ENCODE data around the gene TNFRSF13B. TPM values are rescaled to one million over a fixed set of nuclear protein-coding genes. Genes with fewer than 3 reads are reported as not detected.
"Not testable (repeated sequence)": the region's sequence is repeated elsewhere in the genome, so short reads cannot be mapped to it uniquely, and the experiment has no call there.

The TNFRSF13B gene
- not detected in 2 replicates for total RNA-seq (2014; rRNA removed; shearing (Covaris generic))

DNA sequence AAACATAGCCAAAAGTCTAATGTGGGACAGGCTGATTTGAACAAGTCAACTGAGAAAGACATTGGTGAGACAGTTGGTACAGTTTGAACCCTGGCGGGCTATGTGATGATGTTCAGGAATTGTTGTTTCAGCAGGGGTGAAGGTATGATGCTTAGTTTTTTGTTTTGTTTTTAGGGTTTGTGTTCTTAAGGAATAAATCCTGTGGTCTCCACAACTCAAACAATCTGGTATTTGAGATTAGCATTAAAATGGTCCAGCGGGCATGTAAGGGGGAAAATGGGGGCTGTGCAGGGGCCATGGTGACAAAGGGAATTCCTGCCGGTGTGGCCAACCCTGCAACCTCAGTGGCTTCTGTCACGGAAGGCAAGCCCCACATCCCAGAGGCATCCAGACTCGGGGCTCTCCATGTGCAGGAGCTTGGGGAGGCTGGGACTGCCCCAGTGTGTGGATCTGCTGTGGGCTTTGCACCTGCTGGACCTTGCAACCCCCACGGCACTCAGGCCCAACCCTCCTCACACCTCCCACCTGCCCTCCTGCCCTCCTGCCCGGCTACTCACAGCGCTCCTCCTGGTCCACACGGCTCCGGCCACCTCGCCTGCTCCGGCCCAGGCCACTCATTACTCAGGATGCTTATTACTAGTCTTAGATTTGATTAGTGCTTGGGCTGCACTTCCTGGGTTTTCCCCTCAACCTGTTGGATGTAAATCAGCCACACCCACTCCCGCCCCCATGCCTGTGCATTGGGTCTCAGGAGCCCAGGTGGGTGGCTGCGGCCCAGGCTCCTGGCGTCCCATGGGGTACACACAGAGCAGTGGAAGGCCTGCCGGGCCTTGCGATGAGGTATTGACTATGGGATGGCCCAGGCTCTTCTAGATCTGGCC, at the start of gene TNFRSF13B:
TNFRSF13B (minus strand) TSS at position 661 of the 881 bp plus-strand sequence; CDS start at position 618, 43 bp downstream.
- no peak for DNase-seq (ENCODE audit: low spot score)

DNA sequence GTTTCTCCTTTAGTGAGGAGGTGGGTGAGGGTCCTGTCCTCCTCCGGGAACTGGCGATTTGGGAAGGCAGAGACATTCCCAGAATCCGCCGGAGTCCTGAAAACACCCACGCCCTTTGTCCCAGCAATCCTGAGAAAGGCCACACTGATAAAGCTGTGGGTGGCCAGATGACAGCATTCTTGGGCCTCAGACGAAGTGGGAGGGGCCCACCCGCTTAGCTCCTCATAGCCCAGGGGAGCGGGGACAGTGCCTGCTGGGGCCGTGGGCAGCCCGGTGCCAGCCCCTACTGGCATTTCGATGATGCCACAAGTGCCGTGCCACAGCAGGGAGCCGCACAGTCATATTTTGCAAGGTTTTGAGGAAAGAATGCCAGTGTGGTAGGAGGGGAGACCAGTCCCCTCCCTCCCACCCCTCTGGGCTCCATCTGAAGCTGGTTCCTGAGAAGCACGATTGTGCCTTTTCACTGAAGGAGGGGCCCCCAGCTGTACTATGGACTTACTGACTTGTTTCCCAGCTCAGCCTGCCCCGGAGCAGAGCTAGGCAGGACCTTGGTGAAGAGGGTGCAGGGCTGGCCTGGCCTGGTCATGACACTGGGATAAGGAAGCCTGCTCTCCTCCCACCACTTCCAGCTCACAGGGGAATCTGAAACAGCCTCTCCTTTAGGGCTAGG, 49.4 kb upstream of the TNFRSF13B start:
- DNase-seq (ENCODE audit: low spot score) = peak; percentile 92

DNA sequence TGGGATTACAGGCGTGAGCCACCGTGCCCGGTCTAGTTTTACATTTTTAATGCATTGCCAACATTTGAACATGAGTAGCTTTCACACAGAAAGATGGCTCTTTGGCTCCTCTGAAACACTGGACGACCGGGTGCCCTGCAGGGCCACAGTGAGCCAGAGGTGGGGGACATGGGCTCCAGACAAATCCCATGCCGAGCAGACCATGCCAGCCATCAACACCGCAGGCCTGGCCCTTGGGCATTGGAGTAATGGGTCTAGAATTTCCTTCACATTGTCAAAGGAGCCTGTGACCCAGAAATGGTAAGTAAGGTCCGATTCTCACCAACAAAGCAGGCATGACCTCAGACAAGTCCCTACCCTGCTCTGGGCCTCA, 48.9 kb upstream of the TNFRSF13B start:
- no peak for DNase-seq (ENCODE audit: low spot score)

DNA sequence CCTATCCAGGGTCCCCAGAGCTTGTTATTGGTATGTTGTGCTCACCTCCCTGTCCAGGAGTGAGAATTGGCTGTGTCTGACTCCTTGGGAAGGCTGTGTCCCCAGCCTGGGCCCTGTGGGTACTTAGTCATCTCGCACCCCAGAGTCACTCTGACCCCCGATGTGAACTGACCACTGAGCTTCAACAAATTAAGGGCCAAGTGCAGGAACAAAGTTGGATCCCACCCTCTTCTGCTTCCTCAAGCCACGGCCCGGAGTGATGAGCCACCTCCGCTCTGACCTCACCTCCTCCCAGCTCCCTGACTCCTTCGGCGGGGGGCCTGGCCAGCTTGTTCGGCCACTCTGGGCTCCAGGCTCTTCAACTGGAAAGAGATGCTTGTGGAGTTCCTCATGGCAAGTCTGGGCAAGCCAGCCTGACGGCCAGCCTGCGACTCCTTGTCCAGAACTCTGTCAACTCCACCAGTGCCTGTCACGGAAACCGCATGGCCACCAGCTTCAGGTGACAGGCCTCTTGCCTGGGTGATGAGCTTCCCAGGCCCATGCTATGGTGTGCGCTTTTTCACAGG, 48.1 kb upstream of the TNFRSF13B start:
- no peak for DNase-seq (ENCODE audit: low spot score)

DNA sequence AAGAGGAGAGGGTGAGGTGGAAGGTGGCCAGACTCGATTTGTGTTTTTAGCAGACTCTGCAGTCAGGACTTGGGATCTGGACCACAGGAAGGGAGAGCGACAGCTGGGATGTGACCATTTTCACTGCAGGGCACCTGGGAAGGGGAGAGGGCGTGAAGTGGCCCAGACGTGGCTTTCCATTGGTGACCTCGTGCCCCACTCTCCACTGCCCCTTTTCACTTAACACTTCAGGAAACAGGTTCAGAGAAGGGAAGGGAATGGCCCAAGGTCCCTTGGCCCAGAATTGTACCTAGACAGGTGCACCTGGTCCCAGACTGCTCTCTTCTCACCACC, 47.5 kb upstream of the TNFRSF13B start:
- no peak for DNase-seq (ENCODE audit: low spot score)

DNA sequence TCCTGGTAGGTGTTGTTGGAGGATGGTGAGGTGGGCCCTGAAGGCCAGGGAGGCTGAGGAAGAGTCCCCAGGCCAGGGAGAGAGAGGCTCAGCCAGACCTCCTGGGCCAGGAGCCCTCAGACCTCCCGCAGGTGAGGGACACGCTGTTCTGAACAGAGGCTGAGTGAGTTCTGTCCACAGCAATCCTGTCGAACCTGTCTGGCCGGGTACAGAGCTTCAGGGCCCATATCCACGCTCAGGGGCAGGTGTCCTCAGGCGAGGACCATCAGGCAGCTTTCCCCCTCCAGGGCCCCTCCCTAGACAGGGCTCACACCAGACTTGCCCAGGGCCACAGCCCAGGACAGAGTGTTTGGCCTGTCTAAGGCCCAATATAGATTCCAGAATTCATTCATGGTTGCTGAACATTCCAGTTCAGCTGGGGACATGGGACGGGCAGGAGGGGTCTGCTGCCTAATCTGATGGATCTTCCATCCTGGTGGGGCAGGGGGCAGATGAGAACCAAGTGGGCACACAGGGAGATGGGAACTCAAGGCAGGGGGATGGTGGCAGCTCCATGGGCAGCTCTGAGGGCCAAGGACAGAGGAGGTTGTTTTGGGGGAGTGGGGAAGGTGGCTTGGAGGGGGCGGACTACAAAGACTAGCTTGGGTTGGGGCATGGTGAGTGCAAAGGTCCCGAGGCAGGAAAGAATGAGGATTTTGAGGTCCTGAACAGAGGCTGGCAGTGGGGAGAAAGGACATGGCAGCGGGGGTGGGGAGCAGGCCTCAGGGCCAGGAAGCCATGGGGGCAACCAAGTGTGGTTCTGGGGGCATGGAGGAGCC, 46.9 kb upstream of the TNFRSF13B start:
- no peak for DNase-seq (ENCODE audit: low spot score)

DNA sequence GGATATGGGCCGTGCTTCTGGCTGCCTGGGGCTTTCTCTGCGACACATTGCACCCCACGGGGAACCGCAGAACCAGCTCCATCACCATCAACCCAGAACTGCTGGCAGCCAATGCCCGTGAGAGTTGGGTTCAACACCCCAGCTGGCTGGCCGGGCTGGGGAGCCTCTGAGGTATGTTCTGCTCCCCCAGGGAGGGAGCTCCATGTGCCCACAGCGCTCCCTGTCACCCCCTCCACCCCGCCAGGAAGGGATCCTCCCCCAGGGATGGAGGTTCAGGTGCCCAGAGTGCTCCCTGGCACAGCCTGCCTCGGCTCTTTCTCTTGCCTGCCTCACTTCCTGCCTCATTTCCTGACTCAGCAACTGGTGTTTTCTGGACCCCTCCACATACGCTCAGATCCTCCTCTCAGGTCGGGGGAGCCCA, 46.1 kb upstream of the TNFRSF13B start:
- no peak for DNase-seq (ENCODE audit: low spot score)

DNA sequence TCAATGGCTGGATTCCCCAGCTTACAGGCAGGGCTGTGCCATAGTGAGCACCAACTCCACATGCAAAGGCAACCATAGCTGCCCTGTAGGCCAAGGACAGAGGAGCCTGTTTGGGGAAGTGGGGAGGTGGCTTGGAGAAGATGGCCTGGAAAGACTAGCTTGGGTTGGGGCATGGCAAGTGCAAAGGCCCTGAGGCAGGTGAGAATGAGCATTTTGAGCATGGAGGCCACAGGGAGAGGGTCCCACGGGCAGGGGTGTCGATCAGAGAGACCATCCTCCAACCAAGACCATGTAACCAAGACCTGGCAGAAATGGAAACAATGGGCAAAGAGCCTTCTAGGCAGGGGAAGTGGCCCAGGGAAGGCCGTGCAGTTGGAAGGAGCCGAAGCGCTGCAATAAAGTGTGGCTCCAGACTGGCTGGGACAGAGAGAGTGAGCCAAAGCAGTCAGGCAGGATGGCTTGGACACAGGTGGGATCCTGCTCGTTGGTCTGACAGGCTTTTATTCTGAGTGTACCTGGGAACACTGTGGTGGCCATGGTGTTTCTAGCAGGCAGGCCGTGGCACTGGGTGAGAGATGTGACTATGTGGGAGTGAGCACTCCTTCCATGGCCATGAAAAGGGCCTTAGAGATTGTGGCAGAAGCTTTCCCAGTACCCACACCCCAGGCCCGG, 45.6 kb upstream of the TNFRSF13B start:
- no peak for DNase-seq (ENCODE audit: low spot score)

DNA sequence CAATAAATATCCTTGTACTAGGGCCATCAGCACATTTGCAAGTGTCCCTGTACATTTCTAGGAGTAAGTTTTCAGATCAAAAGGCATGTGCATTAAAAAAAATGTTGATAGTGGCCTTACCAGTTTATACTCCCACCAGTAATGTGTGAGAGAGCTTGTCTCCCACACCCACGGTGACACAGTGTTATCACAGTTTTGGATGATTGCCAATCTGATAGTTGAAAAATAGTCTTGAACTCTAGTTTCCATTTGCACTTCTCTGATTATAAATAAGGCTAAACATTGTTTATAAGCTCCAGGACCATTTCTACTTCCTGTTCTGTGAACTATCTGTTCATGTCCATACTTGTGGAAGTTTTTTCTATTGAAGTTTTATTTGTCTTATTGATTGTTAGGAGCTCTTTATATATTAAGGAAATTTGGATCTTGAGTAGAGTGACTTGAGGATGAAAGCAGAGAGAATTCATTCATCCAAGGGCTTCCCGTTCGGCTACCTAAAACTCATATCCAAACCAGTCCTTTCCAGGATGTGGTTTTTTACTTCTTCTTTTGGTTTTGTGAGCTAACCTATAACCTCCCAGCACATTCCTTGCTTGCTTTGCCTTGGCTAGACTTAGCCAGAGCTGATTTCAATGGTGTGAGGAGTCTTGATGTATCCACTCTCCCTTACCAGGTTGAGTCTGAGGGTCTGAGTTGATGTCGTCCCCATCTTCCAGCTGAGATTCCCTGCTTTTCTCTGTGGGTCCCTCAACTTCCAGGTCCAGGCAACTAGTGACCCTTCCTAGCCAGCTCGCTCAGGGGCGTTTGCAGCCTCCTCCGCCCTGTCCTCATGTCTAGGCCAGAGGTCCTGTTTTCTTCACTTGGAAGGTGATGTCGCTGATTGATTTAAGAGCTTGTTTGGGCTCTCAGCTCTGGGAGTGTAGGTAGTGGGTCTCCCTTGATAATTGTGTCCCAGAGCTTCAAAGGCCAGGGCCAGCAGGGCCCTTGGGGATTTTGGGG, 44.6 kb upstream of the TNFRSF13B start:
- not testable (repeated sequence) for DNase-seq (ENCODE audit: low spot score)

DNA sequence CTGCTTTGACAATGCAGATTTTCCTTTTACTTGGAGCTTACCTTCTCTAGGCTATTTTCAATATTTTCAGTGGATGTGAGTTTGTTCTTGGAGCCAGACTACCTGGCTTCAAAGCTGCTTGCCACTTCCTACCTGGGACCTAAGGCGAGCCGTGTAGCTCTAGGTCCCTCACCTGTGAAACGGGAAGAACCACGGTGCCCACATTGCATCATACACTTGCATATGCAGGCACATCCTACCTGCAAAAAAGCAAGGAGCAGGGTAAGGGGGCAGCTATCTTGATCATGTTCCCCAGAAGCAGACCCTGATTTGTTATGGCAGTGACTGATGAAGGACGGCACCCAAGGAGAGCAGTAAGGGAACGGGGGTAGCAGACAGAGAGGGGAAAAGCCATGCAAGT, 43.3 kb upstream of the TNFRSF13B start:
- no peak for DNase-seq (ENCODE audit: low spot score)

DNA sequence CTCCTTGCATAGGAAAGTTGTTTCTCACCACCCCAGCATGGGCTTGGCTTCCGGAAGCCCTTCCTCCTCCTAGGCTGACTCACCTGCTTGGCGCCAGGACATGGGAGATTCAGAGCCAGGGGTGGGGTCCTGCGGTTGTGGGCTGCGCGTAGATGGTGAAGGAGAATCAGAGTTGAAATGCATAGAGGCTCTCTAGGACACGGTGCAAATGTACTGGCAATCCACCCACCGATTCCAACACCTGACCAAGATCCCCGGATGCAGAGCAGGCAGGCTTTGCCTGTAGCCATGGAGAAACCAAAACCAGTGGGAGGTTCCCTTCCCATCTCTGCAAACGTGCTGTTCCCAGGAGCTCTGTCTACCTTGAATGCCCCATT, 42.8 kb upstream of the TNFRSF13B start:
- peak; percentile 82 for DNase-seq (ENCODE audit: low spot score)

DNA sequence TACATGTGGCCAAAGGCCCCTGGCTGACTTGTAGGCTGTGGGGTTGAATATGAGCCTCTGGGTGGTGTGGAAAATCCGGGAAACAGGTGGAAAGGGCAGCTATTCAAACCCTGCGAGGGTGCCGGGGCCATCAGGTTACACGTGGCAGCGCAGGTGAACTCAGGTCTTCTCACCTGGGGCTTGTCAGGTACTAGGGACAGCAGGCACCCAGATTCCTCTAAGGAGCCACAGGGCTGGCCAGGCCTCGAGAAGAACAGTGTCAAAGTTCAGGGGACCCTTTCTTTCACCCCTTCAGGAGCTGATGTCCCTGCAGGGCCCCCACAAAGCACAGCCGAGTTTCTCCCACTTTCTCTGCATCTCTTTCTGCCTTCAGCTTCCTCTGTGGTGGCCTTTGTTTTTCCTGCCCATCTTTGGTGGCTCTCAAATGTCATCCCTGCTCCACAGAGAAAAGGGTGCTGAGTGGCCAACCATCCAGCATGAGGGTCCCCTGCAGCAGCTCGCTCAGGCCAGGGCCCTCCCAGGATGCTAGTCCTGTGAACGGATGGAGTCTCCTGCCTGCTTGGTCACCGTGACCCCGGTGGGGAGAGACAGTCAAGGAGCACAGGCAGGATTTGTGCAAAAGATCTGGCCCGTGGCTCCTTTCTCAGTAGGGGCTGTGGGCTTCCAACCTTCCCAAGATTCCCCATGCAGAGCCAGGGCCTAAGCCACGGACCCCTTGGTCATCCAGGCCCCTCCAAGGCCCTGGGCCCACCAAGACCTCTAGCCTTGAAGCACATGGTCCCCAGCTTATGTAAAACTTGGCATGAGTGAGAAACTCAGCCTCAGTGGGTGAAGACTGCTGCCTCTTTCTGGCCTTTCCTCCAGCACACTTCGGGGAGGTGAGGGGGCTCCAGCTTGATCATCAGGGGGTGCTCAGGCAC, 42.2 kb upstream of the TNFRSF13B start:
- not testable (repeated sequence) for DNase-seq (ENCODE audit: low spot score)

DNA sequence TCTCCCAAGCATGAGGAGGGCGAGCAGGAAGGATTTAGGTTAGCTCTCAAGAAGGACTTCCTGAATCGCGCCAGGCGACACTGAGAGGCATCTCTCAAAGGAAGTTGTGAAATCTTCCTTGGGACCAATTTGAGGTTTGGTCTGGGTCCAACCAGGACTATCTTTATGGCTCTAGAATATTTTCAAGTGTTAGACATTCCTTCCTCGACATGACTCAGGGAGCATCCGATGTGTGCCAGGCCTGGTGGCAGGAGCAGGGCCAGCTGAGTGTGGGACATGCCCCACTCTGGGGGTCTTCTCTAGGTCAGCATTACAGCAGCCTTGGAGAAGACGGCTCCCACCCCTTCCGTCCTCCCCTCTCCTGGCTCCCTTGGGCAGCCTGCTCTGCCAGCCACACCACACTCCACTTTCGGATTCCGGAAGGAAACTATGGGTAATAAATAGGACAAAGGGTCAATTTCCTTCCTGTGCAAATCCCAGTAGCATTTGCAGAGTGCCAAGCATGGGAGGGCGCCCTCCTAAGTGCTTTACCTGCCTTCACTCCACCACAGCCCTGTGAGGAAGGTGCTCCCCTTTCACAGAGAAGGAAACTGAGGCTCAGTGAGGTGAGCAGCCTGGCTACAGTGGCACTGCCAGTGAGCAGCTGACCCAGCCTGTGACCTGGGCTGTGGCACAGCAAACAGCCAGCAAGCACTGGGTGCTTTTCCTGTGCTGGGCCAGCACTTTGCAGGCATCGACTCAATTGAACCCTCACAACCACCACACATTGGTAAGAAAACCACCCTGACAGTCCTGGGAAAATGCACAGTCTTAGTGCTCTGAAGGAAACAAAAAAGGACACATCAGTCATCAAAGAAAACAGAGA, 39.4 kb upstream of the TNFRSF13B start:
- peak; percentile 82 for DNase-seq (ENCODE audit: low spot score)

DNA sequence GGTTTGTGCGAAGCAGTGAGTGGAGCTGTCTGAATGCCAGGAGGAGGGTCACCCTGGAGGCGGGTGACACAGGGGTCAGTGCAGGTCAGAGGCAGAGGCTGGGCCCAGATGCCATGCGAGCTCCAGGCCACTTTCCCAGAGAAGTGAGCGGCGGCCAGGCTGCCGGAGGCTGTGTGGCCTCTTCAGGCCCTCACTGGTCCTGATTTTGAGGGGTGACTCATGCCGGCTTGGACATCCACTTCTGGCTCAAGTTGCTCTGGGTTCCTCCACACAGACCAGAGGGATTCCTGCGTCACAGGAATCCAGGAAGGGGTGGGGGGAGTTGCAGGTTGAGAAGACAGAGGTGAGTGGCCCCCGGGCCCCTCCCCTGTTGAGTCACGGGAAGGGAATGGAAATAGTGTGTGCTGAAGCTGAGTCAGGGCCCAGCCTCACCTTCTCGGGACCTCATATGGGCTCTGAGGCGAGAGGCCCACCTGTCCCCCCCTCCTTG, 38.7 kb upstream of the TNFRSF13B start:
- DNase-seq (ENCODE audit: low spot score) = not testable (repeated sequence)

DNA sequence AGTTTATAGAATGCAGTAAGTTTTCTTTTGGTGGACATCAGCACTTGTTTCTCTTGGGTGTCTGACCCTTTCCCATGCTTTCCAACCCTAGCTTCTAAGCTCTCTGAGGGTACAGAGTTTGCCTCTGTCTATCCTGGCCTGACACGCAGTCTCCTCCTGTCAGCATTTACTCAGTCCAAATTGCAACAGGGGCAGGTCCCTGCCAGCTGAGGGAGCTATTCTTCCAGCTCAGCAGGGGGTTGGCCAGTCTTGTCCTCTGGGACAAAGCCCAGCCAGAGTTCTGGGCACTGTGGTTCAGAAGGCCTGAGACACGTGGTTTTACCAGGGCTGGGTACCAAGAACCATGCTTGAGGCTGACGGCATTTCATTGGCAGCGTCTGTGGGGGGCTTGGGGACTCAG, 38.1 kb upstream of the TNFRSF13B start:
- DNase-seq (ENCODE audit: low spot score) = not testable (repeated sequence)

DNA sequence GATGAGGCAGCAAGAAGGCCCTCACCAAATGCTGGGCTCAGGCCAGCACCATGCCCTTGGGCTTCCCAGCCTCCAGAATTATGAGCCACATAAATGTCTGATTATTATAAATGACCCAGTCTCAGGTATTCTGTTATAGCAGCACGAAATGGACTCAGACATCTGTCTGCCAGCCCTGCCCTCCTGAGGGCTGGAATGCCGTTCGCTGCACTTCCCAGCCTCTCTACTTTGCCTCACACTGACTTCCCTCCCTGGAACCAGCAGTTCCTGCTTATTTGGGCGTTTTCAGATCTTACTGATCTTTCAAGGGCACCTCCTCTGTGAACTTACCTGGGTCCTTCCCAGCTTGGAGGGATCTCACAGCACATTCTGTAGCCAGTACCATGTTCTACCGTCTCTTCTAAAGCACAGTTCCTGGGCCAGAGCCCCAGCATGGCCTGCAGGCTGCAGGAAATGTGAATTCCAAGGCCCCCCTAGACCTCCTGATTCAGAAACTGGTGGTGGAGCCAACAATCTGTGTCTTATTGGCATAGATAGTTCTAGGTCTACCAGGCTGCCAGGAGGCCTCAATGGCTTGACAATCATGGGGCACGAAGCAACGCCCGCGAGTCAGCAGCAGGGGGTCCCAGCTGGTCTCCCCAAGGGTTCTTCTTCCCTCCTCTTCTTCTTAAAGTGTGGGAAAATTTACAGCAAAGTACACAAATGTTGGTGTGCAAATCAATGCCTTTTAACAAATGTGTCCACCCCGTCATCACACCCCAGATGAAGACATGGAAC, 36.9 kb upstream of the TNFRSF13B start:
- DNase-seq (ENCODE audit: low spot score) = not testable (repeated sequence)

DNA sequence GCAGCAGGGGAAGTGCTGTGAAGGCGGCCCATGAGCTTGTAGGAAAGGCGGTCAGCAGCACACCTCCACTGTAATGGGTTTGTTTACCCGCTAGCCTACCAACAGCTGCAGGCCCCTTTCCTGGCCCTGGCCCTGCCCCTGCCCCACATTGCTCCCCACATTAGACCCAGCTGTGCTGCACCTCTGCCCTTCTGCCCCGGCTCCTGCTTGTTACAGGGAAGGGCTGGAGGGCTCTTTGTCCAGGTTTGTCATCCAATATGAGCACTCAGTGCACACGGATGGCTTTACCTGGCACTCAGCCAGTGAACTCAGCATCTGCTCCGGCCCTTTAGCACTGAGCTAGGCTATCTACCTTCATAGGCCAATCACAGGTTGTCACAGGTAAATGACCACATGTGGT, 36.0 kb upstream of the TNFRSF13B start:
- DNase-seq (ENCODE audit: low spot score) = not testable (repeated sequence)
